Forelimb muscle (tissue), 1 donor: Measurements from ENCODE around the gene KIAA0930. TPM values are rescaled to one million over a fixed set of nuclear protein-coding genes. Genes with fewer than 3 reads are reported as not detected.

Experiments
- DNase-seq: peaks from one replicate; pipeline ENCODE4 v3.0.0-alpha.2; 2013; ENCODE audit warnings: low read depth
- polyA plus RNA-seq: library from polyadenylated mRNA; unstranded; fragments of 120-200 nt; gene quantifications from one replicate; pipeline ENCODE4 v1.2.1, GENCODE V29; 2013; ENCODE audit not compliant: insufficient read length

Gene KIAA0930
- polyA plus RNA-seq, 1 donor: 14.2 TPM

DNA sequence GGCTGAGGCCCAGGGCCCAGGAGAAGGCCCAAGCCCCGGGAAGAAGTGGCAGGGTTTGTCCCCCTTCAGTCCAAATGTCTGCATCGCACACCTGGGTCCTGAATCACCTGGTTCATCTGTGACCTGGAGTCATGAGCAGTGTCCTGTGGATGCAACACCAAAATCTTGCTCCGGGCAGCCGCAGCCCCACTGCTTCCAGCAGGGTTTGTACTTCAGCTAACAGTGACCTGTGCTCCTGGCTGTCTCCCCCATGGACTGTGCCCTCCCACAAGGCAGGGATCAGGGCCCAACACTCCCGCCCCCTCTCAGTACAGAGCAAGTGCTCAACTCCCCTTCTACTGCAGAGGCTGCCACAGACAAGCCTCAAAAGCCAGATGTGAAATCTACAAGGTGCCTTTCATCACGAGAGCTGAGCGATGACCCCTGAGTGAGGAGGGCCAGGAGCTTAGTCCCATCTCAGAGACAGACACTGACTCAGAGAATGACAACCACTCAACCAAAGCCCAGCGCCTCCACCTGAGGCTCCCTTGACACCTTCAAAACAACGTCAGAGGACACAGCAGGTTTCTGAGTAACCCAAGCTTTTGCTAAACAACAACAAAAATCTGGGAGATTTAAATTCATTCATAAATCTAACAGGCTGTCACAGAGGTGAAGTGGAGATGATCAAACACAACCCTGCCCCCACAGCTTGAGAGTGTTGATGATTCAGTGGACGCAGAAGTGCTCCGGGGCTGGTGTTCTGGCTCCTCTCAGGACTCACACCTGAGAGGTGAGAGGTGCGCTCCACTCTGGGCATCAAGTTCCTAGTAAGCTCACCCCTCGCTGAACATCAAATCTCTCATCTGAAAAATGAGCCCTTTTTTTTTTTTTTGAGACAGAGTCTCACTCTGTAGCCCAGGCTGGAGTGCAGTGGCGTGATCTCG, 3.4 kb downstream of the KIAA0930 start:
- DNase-seq: no peak

DNA sequence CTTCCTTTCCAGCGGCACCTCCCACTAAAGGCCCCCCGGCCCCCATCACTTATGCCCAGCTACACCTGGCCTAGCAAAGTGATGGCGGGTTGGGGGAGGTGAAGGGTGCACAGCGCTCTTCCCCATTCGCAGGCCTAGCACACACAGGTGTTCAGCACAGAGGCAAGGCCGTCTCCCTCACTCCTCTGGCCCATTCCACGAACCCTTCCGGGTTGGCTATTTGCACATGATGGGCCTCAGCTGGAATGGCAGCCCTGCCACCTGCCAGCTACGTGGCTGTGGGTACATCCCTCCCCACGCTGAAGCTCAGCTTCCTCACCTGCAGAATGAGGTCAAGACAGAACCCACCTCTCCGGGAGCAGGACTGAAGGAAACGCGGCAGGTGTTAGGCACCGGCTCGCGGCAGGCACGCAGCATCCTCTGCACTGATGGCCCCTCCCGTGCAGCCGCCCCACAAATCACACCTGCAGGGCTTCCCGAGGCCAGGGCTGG, 4.8 kb downstream of the KIAA0930 start:
- no peak for DNase-seq

DNA sequence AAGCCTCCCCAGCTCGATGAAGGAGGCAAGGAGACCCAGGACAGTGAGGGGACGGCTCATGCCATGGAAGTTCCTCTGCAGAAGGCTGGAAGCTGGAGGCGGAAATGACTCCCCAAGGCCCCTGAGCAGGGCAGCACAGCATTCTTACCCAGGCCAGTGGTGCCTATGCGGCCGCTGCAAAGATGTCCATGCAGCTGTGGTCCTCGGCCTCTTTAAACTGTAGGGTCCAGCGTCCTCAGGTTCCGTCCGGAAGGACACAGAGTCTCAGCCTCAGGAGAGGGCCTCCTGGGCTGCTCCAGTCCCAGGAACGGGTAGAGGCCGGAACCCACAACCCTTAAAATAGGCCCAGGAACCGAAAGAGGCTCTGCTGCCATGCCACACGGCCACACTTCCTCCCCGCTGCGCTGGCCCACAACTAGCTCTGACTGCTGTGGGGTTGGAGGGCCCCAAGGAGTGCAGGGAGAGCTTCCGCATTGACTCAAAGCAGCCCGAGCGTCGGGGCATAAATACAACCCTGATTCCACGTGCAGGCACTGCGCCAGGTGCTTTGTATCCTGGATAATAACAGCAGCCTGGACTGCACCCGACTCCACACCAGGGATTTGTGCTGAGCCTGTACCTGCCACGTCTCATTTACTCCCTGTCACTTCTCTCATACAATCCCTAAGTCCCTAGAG, 5.5 kb downstream of the KIAA0930 start:
- DNase-seq: no peak

DNA sequence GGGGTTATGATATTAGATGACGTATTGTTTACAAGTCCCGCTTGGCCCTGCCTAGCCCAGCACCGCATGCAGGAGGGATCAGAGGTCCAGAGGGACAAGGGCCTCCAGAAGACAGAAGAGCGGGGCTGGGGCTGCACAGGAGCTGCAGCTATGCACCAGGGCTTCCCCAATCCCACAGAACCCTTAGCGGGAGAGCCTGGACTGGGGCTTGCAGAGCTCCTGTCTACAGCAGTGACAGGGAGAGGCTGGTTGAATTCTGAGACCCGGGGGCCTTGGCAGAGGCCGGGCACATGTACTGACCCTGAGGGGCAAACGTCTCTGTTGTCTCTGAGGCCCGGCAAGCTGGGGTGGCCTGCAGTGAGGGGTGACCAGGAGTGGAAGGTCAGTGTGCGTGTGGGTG, 6.9 kb downstream of the KIAA0930 start:
- DNase-seq: no peak

DNA sequence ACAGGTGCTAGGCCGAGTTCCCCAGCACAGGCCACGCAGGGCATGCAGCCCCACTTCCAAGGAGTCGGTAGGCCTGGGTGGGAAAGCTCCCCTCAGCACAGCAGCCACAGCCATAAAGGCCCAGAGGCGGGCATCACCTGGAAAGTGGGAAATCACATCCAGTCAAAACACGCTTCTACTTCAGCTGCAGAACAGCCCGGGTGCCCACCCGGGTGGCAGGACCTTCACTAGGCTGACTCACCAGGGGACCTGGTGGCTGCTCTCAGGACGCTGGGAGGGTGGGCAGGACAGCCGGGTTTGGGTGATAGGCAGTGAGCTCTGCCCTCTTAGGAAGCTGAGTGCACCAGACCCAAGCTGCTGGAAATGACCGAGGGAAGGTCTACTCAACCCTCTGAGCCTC, 7.3 kb downstream of the KIAA0930 start:
- DNase-seq: no peak

DNA sequence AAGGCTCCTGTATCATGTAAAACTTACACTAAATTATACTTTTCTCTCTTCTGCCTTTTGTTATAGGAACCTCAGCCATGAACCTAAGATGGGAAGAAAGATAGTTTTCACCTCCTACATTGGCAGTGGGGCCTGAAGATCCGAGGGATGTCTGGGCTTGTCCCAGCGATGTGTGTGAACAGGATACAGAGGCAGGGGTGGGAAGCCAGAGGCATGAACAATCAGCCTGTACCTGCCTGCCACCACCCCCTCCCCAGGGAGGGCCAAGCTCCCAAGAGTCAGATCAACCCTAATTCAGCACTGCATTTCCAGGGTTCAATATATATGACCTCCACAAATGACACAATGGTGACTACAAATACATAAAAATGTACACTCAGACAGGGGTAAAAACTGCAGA, 9.4 kb downstream of the KIAA0930 start:
- DNase-seq: no peak

DNA sequence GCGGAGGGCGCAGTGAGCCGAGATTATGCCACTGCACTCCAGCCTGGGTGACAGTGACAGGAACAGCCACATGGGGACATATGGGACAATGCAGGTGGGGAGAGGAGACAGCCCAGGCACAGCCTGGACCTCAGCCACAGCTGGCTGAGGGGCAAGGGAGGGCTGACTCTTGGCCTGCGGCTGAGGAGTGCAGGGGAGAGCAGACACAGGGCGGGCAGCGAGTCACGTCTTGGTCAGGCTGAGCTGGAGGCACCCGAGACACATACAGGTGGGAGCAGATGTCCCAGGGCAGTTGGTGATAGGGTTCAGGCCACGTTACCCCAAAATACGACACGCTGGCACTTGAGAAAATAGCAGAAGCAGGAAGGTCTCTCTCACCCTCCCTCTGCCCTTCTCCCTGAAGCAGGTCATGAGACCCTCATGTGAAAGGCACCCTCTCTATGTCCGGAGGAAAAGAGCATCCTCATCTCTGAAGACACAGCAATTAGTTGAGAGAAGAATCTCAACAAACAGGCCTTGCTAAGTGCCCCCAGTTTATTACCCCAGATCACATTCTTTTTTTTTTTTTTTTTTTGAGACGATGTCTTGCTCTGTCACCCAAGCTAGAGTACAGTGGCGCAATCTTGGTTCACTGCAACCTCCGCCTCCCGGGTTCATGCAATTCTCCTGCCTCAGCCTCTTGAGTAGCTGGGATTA, 10.5 kb downstream of the KIAA0930 start:
- no peak for DNase-seq

DNA sequence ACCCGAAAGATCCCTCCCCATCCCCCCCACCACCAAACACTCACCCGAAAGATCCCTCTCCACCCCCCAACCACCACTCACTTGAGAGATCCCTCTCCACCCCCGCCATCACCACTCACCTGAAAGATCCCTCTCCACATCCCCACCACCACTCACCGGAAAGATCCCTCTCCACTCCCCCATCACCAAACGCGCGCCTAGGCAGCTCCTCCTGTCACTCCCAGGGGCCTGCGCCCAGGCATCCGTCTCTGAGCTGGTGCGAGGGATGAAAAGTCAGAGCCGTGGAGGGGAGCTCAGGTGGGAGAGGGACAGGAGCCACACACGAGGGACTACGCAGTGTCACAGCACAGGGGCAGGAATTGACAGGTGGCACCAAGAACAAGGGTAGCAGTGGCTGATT, 11.5 kb downstream of the KIAA0930 start:
- DNase-seq: no peak

DNA sequence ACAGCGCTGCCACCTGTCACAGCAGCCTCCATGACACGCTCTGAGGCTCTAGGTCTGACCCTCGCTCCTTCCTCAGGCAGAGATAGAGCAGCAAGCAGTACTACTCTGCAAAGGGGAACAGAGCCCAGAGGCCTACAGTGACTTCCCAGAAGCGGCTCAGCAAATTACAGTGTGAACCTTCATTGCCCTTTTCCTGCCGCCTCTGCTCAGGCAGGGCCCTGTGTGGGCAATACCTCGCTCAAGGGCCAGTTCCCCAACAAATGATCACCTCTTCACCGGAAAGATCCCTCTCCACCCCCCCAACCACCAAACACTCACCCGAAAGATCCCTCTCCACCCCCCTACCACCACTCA, 12.3 kb downstream of the KIAA0930 start:
- no peak for DNase-seq

DNA sequence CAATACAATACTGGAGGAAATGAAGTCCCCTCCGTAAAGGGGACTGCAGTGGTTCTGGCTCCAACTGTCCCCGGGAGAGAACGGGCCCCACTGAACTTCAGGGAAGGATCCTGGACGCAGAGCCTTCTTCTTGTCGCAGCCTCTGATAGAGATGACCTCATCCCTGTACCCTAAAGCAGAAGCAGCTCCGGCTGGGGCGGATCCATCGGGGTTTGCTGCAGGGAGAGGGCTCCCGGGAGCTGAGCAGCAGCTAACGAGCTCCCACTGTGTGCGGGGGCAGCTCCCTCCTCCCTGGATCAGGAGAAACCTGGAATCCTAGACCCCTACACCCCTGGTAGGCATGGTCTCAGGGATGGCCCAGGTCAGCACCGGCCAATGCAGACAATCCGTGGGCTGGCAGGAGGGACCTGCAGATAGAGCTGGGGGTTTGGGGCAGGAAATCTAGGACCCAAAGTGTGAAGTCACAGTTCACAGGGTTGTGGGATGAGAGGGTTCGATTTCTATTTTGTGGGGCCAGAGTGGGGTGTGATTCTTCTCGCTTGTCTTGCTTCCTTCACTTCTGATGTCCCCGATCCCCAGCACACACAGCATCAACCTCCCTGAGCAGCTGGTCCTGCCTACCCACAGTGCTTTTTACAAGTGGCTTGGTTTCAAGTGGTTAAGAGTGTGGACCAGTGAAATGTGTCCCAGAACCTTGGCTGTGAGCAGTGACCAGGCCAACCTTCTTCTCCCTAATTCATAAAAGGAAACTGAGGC, 12.9 kb downstream of the KIAA0930 start:
- no peak for DNase-seq

DNA sequence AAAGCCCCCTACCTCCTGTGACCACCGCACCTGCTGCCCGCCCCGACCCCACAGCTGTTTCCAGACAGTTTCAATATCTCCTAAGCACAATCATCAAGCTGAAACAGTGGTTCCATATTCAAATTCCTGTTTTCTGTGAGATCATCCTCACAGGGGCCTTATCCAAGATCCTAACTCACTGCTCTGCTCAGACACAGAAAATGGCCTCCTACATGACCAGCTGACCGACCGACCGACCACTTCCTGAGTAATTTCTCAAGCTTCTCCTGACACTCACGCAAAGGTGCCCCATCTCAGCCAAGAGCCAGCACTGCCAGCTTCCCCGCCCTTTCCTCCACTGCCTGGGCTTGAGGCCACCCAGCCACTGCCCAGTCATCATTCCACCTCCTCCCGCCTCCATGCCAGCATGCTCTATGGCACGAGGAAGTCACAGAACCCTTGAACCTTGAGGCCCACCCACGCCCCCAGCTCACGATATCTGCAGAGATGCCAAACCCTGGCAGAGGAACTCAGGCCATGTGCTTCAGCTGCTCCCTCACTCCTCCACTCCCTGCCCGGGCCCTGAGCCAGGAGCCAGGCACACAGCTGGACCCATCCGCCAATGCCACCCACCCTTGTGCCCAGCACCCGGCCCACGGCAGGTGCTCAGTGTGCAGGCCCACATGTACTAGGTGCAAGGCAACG, 14.0 kb downstream of the KIAA0930 start:
- no peak for DNase-seq

DNA sequence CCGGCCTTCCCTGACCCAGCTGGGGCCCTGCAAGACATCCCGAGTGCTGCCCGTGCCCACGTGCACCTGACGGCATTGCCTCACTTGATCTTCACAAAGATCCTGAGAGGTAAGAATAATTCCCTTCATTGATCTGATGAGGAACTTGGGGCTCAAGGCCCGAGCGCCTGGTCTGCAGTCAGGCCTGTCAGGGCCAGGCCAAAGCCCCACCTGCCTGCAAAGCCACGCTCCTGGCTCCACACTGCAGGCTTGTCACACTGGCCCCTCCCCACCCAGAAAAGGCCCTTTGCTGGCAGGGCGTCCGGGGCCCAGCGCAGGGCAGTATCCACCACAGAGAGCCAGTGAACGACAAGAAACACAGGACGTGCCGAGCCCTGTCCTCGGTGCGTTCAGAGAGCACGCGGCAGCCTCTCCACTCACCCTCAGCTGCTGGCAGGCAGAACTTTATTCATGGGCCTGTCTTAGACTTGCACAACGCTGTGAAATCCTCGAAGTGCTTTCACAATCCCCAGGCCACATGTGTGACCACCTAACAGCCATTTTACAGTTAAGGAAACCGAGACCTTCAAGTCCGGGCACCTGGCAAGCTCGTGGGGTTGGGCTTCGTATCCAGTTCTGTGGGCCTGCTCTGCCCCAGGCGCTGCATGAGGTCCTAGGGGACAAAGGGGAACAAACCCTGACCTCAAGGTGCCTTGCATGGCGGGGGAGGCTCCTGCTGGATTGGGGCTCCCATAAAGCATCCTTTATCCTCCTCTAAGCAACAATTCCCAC, 14.8 kb downstream of the KIAA0930 start:
- no peak for DNase-seq

DNA sequence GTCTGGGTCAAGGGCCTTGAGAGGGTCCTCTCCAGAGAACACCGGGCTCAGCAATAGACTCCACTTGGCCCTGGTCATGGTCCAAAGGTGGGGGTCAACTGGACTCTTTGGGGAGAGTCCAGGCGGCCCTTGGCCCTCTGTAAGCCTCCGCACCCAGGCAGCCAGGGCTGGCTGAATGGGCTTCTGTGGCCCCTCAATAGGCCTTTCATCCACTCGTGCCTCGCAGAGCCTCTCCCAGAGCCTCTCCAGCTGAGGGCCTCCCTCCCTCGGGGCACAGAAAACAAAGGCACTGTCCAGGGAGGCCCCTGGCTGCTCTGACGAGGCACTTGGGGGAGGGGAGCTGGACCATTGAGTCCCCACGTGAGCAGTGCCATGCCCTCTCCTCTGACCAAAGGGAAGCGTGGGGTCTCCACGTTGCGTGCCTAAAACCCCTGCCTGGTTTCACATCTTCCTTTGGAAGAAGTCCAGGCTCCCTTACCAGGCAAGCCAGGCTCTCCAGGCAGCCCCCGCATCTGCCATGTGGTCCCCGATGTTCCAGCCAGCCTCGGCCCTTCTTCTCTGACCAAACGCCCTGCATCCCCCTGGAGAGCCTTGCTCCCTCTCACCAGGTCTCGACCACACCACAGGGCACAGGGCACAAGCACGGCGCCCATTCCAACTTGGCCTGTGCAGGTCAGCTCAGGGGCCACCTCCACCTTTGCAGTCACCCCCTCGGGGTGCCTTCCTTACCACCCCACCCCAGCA, 15.5 kb downstream of the KIAA0930 start:
- no peak for DNase-seq

DNA sequence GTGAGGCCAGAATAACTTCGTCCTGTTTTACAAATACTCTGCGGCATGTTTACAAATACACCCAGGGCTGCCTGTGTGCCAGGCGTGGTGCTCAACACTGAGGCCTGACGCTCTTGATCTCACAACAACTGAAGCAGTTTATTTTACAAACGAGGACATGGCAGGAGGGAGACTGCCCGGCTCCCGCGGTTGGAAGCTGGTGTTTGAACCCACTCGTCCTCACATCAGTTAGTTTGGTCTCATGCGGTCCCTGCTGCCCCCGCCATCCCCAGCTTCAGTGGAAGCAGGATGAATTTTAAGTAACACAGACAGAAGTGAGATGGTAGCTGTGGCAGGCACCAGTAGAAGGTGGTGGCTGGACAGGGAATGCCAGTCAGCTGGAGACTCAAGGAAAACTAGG, 16.4 kb downstream of the KIAA0930 start:
- no peak for DNase-seq

DNA sequence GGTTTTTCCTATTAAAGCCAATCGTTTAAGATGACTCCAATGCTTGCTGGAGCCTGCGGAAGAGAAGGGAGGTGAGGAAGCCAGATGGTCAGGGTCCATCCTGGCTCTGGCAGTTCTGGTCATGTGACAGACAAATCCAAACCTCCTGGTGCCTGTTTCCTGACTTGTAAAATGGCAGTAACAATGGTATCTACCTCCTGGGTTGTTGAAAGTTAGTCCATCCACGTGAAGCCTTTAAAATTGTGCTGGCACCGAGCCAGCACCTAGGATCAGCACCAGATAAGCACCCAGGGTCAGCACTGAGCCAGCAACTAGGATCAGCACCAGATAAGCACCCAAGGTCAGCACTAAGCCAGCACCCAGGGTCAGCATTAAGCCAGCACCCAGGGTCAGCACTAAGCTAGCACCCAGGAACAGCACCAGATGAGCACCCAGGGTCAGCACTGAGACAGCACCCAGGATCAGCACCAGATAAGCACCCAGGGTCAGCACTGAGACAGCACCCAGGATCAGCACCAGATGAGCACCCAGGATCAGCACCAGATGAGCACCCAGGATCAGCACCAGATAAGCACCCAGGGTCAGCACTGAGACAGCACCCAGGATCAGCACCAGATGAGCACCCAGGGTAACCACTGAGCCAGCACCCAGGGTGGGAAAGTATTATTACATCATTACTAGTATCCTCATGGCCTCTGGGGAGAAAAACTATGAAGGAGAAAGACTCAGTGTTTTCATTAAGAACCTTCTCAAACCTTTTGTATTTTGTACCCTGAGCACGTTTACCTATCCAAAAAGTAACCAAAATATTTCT, 17.2 kb downstream of the KIAA0930 start:
- DNase-seq: no peak

DNA sequence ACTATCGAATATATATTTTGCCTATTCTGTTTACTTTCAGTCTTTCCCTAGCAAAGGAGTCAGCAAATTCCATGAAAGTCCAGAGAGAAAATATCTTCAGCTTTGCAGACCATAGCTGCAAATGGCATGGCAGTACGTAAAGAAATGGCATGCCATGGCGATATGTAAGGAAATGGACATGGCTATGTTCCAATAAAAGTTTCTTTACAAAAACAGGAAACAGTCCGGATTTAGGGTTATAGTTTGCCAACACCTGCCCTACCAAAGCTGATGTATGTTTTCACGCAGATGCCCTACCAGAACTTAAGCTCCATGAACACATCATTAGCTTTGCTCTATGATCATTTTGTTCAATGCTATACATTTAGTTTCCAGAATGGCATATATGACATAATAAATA, 19.5 kb downstream of the KIAA0930 start:
- no peak for DNase-seq

DNA sequence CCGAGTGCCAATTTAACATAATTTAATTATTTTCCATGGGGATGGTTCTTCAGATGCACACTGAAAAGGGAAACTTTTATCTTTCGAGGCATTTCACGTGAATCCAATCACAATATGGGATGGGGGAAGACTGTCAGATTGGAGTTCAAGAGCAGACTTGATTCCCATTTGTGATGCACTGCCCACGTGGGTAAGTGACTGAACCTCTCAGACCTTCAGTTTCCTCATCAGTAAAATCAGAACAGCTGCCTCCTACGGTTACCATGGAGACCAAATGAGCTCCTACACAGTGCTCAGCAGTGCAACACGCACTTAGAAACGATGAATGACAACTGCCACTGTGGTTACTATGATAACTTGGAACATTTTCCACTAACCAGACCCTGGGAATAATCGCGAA, 21.7 kb downstream of the KIAA0930 start:
- no peak for DNase-seq

DNA sequence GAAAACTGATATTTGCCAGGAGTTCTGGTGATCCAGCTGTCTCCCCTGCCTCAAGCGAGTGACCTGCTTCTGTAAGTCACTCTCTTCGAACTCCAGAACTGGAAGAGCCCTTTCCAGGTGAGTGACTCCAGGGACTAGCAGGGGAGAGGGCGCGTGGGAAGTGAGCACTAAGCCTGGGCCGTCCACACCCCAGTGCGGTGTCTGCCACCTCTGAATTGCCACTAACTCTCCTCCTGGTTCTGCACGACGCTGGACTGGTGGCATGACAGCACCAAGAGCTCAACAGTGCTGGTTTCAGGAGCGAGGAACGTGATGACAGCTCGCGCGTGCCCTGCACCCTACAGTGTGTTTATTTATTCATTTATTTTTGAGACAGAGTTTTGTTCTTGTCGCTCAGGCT, 22.9 kb downstream of the KIAA0930 start:
- DNase-seq: no peak

DNA sequence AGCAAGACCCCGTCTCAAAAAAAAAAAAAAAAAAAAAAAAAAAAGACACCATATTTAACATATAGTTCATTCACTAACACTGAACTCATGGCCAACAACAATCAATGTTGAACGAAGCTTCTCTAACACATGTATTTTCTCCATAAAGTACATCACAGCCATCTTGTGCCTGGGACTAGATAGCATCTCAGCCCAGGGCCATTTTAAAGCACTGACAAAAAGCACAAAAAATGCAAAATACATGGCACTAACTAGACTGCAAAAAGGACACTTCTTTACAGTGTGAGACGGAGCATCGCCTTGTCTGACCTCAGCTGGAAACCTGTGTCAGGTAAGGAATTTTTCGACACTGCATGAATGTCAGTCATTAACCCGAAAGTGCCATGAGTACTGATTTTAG, 23.3 kb downstream of the KIAA0930 start:
- DNase-seq: no peak
